GM18519 (cell line): Measurements from ENCODE around the gene ASB7.
A peak's percentile ranks its signal among the peaks of the same experiment; 100 is the strongest.

Source experiments
- ATAC-seq: cut with Tn5 transposase; IDR thresholded peaks from one replicate; pipeline ENCODE4 v1.9.1; 2021; ENCODE audit warnings: mild to moderate bottlenecking, moderate library complexity; ENCODE audit not compliant: unreplicated experiment, low FRiP score

ASB7 gene

DNA sequence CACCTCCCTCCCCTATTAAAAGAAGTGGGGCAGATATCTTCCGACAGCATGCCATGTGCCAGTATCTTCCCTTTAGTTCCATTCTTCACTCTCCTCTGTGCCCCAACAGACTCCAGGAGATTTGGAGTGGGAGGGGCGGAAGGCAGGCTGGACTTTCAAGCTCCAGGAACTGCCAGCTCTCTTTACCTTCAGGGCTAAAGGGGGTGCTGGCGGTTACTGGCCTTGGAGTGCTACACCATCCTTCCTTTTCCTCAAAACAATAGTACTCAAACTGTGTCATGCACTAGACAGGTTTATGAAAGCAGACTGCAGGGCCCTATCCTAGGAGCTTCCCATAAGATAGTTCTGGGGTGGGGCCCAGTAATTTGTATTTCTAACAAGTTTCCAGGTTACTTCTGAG, 6.4 kb upstream of the ASB7 start:
- ATAC-seq, result no peak

DNA sequence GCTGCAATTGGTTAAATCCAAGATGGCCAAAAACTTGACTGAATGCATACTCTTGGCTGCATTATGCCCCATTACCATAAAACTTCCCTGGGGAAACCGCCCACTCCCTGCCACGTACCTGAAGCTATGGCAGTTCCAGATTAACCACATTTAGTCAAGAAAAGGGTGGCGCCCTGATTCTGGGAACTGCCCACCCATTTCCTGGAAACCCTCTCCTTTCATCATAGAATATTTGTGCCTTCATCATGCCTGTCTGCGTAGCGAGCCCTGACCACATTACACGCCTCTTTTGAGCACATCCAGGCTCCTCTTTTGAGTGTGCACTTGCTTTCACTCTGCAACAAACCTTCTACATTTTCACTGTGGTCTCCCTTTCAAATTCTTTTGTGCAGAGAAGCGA, 5.6 kb upstream of the ASB7 start:
- ATAC-seq, result peak; percentile 75

DNA sequence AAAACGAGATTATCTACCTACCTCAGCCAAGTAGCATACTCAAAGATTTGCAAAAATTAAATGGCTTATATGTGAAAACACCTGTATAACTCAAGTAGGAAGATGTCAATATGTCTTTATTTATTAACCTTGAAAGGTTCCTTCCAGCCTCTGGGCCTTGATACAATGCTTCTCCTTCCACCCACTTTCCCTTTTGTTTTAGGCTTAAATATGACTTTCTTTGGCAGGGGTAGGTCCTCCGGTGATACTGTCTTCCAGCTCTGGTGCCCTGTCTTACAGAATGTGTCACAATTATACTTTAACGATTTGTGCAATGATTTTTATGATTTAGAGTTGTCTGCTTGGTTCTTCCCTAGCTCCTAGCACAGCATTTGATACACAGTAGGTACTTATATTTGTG, 4.5 kb upstream of the ASB7 start:
- ATAC-seq, result no peak

DNA sequence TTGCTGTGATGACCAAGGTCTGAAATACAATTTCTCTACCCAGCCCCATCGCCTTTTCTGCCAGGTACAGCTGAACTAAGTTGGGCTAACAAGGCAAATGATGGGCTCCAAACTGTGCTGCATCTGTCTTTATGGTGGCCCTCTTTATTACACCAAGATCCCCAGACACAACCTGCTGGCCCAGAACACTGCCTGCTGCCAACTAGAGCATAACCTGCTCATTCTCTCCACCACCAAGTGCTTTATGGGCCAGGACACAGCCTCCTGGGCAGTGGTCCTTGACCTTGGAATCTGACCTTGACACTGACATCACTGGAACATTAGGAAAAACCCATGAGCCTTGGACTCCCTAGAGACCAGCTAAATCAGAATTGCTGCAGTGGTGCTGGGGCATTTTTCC, 3.7 kb upstream of the ASB7 start:
- ATAC-seq, result no peak

DNA sequence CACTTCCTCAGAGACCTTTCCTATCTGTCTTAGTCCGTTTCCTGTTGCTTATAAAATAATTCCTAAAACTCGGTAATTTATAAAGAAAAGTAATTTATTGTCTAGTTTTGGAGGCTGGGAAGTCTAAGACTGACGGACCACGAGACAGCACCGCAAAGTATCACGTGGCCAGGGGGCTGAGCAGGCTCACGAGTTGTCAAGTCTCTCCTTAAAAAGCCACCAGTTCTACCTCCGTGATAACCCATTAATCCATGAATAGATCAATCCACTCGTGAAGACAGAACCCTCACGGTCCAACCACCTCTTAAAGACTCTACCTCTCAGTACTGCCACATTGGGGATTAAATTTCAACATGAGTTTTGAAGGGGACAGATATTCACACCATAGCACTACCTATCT, 1.2 kb upstream of the ASB7 start:
- ATAC-seq, result no peak

DNA sequence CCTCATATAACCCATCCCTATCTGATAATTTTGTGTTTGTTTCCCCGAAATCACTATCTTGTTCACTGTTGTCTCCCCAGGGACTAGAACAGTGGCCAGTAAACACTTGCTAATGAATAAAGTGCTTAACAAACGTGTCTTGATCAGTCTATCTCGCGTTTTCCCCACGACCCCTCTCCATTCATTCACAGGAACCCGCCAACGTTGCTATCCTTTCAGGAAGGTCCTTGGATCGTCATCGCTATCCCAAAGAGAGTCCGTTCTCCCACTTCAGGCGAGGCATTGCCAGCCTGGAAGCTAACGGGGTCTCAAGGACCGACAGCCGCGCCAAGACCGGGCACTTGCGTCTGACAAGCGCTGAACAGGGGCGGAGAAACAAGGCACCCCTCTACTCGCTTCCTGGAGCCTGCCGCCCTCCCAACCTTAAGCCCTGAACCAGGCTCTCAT, 749 bp upstream of the ASB7 start:
- peak; percentile 1 for ATAC-seq

DNA sequence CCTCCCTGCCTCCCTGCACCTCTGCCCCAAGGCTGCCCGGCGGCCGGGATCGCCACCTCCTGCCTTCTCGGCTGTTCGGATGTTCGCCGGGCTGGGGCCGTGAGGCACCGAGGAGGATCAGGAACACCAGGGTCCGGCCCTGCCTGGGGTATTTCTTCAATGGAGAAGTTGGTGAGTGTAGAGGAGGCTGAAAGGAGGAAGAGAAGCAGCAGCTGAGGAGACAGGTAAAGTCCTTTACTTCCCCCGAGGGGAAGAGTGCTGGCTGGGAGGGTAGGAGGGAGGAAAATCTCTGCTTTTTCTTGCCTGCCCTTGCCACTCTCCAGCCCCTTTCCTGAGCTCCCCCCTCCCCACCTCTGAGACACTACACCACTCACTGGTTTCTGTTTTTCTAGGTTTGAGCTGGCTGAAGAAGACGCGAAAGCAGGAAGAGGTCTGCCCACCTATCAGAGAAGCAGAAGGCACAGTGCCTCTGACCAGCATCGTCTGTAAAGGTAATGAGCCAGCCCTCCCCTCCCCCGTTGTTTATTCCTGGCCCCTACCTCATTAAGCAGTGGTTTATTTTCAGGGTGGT, 519 bp downstream of the ASB7 start:
- ATAC-seq, result peak; percentile 35

DNA sequence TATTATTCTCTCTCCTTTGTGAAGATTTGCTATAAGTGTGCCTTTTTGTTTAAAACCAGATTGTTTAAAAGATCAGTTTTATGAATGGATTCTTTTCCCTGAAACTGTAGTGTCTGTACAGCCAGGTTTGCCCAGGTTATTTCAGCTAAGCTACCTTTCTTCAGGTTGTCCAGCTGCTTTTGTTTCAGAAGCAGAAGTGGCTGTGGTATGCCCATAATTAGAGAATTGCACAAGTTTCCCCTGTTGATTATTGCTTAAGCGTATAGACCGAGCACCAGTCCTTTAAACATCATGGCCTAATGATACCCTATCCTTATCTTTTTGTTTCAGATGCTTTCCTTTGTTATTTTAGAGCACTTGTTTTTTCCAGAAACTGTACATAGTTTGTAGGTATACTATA, 10.2 kb downstream of the ASB7 start:
- no peak for ATAC-seq

DNA sequence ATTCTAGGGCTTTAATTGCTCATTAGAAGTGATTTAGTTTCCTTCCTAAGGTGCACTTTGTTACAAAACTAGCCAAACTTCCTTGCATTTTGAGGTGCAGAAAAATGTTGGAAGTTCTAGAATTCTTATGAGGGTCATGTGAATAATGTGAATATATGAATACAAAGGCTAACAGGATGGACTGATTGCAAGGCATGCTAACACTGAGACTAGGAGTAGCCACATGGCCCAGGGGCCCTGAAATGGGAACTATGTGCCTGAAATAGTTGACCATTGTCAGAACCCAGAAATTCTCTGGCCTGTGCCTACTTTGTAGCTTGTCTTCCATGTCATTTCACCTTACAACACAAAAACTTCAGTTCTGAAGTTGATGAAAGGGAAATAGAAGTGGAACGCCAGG, 10.8 kb downstream of the ASB7 start:
- no peak for ATAC-seq

DNA sequence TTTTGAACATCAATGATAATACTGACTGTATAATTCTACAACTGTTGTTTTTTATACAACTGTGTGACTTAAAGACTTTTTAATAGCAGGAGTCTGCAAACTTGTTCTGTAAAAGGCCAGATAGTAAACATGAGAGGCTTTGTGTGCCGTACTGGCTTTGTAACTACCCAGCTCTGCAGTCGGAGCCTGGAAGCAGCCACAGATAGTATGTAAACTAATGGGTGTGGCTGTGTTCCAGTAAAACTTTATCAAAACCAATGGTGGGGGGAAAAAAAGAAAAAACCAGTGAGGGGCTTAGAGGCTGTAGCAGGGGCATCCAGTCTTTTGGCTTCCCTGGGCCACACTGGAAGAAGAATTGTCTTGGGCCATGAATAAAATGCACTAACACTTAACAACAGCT, 11.9 kb downstream of the ASB7 start:
- ATAC-seq, result no peak

DNA sequence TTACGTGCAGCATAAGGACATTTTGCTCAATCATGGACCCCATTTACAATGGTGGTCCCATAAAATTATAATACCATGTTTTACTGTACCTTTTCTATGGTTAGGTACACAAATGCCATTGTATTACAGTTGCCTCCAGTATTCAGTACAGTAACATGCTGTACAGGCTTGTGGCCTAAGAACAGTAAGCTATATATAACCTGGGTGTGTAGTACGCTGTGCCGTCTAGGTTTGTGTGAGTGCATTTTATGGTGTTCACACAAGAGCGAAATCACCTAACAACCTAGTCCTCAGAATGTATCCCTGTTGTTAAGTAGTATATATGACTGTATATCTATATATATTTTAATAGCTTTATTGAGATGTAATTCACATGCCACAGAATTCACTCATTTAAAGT, 12.5 kb downstream of the ASB7 start:
- ATAC-seq, result no peak

DNA sequence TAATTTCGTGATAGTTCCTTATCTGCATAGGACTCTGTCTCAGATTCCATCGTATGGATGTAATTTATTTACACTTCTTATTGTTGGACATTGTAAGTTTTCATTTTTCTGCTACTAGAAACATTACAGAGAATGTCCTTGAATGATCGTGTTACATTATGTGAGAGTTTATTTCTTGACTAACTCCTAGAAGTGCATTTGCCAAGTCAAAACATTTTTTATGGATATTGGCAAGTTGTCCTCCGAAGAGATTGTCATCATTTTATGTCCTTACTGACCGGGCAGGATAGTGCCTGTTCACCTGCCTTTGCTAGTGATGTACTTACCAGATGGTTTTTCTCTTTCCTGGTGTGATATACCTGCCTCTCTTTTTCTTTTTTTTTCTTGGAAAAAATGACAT, 13.4 kb downstream of the ASB7 start:
- ATAC-seq, result no peak

DNA sequence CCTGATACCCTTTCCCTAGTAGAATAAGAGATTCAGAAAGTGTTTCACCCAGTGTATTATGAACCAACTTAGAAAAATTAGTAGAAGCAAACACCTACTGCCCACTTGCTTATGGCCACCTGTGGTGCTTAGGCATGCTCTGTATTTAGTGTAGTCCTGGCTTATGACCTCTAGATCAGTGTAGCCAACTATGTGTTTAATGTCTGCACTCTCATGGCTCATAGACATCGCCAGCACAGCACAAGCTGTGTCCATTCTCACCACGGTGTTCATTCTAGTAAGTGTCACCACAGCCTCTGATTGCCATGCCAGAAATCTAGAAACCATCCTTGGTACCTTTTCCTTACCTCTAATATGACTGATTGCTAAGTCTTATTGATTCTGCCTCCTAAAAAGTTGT, 14.3 kb downstream of the ASB7 start:
- ATAC-seq, result no peak

DNA sequence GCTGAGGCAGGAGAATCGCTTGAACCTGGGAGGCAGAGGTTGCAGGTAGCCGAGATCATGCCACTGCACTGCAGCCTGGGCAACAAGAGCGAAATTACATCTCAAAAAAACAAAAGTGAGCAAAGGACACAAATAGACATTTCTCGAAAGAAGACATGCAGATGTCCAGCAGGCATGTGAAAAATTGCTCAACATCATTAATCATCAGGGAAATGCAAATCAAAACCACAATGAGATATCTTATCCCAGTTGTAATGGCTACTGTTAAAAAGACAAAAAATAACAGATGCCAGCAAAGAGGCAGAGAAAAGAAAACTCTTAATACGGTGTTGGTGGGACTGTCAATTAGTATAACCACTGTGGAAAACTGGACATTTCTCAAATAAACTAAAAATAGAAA, 20.9 kb downstream of the ASB7 start:
- ATAC-seq, result no peak

DNA sequence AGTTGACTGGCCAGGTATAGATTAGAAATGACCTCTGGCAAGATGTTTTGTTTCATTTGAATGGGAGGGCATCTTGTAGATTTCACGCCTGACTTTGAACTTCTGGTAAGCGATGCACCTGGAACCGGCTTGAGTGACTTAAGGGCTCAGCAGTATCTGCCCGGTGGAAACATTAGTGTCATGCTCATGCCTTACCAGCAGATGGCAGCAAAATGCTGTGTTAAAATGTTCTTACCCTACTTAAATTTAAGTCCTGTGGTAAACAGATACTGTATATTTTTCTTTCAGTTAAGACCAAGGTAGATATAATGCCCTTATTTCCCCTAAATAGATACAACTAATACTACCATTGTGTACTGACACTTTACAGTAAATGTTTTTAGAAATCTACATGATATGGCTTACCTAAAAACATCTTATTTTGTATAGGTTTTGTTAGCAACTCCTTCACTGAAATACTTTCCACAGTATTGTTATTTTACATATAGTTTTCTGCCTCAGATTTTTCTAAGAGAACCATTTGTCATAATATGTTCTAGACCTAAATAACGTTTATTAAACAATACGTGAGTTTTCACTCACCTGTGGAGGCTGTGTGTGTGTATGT, 25.5 kb downstream of the ASB7 start:
- peak; percentile 63 for ATAC-seq

DNA sequence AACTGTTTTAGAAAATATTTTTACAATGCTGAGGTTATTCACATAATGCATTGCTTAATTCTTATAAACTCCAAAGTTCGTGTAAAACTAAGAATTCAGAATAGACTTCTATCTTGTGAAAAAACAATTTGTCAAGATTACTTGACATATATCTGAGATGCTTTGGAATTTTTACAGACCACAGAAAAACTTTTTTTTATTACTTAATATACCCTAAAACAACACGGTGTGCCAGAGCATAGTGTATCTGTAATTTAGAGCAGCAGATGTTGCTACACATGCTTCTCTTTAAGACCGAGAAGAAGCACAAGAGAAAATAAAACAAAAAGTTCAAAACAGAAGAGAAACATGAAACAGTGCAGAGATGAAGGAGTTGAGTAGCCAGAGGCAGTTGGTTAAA, 26.4 kb downstream of the ASB7 start:
- ATAC-seq, result no peak

DNA sequence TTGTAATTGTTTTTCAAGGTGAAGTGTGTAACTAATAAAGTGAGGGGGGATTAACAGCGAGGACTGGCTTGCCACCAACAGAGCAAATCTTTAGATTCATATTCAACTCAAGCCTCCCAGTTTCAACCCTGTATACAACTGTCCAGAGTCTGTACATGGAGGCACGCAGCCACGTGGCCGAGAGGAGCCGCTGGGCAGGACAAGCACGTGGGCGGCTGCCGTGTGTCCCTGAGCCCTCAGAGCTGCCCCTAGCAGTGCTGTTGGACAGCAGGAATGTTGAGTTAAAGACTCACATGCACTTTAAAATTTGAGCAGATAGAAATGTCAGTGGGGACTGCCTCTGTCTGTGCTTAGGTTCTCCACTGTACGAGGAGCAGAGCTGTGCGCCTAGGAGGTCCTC, 29.4 kb downstream of the ASB7 start:
- no peak for ATAC-seq

DNA sequence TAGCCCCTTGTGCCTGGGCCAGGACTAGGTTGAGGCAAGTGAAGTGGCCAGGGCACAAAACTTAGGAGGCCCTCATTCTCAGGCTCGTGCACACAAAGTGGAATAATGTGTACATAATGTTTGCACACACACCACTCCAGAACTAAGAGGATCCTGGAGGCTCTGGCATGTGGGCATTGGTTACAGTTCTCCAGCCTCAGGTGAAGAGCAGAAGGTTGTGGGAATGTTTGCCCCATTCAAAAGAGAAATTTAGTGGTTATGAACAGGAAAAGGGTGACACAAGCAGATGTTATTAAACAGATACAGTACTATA, 31.3 kb downstream of the ASB7 start:
- no peak for ATAC-seq

DNA sequence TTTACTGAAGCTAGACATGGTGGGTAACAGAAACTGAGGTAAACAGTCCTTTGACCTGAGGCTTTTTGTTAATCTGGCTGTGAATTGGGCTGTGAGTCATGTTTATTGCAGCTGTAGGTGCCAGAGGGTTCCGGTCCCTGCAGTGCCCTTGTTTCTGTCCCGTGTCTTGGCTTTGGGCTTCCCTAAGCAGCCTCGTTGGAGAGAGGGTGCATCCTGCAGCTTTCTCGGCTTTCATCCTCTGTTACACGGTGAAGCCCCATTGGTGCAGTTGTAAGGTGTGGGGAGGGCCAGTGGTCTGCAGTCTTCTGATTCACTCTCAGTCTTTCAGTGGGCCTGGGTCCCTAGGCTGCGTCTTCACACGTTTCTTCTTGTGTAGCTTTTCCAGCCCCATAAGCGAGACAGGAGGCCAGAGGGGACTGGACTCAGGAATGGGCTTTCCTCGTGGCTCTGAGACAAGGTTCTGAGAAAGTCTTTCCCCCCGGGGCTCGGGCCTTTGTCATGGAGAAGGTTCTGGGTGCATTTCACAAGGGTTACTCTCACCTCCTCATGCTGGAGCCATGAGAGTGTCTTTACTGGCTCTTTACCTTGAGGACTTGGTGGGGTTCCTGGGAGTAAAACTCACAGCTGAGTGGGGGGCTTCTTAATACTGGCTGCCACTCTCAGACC, 33.1 kb downstream of the ASB7 start:
- no peak for ATAC-seq

DNA sequence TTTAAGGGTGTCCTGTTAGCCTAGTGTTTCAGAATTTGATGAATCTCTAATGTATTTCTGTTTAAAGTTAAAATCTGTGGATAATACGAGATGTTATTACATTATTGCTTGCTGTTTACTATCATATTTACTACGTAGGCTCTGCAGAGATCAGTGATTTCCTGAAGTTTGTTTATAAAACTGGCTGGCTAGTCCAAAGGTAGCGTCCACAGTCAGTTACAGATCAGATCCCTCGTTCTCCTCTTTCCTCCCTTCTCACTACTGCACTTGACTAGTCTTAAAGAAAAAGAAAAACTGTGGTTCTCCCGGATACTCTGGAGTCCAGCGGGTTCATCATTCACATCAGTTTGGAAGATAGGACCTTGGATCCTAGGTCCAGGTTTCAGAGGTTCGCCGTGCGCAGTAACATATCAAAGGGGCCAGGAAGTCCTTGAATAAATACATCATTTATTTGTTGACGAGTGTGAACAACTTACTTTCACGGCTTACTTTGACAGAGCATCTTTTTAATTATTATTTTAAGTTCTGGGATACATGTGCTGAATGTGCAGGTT, 35.9 kb downstream of the ASB7 start:
- no peak for ATAC-seq

DNA sequence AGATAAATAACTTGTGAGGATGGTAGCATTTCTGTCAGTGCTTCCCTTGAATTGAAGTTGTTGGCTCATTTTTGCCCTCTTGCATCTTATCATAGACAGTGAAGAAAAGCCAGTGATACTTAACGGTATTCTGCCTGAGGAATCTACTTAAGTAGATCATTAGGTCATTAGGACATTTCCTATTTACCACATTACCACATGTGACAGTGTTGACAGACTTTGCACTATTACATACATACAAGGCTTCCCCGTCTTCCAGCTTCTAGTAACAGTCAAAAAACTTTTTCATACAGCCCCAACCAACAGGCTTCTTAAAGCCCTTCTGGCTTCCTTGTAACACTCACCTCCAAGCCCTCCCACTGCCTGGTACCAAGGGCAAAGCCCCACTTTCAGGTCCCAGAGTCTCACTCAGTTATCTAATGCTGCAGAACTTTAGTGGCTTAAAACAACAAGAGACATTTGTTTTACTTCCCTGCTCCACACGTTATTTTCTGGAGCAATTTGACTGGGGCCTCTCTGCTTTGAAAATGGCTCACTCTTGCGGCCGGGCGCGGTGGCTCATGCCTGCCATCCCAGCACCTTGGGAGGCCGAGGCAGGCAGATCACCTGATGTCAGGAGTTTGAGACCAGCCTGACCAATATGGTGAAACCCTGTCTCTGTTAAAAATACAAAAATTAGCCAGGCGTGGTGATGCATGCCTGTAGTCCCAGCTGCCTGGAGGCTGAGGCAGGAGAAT, 40.0 kb downstream of the ASB7 start:
- ATAC-seq, result no peak

DNA sequence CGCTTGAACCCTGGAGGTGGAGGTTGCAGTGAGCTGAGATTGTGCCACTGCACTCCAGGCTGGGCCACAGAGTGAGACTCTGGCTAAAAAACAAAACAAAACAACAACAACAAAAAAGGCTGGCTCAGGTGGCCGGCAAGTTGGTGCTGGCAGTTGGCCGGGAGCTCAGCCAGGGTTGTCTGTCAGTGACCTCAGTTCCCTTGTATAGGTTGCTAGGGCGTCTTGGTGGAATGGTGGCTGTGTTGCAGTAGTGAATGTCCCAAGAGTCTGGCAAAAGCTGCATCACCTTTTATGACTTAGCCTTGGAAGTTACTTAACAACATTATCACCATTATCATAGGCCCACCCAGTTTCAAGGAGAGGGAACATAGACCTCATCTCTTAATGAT, 40.6 kb downstream of the ASB7 start:
- no peak for ATAC-seq
